HFF-Myc (cell line): Measurements from ENCODE around the gene HLA-B.
"Not testable (repeated sequence)": the region's sequence is repeated elsewhere in the genome, so short reads cannot be mapped to it uniquely, and the experiment has no call there.

Experiments
- DNase-seq: peaks from one replicate; pipeline ENCODE4 v3.0.0-alpha.2; 2011; ENCODE audit warnings: low read depth; ENCODE audit errors: extremely low read depth
- H3K4me3 ChIP-seq: replicated peaks from 2 replicates; pipeline ENCODE4 v1.5.1; 2011; ENCODE audit warnings: low read depth, mild to moderate bottlenecking, control low read depth, low read length
- TF ChIP-seq, protein P1 (sequence below): IDR thresholded peaks from 2 replicates; pipeline ENCODE4 v1.5.1; 2012; ENCODE audit warnings: mild to moderate bottlenecking, low read depth, low read length, control low read depth; ENCODE audit errors: missing control alignments

HLA-B gene

DNA sequence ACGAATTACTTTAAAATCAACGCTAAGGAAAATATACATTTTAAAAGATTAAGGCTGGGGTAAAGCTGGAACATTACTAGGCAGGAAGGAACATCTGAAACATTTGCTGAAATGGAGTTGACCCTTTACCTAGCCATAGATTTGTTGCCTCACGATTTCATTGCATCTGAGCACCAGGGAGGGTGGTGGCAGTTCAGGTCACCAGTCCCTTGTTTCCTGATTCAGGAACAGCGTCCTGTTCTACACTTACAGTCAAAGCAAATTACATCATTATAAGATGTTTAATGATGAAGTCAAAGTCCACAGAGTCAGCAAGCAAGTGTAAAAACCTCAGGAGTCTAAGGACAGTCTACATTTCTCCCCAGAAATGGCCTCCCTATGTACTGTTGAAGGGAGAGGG lies 37.4 kb upstream of the HLA-B start:
- no peak overlapping the region for H3K4me3 ChIP-seq
- TF ChIP-seq, protein P1, sequence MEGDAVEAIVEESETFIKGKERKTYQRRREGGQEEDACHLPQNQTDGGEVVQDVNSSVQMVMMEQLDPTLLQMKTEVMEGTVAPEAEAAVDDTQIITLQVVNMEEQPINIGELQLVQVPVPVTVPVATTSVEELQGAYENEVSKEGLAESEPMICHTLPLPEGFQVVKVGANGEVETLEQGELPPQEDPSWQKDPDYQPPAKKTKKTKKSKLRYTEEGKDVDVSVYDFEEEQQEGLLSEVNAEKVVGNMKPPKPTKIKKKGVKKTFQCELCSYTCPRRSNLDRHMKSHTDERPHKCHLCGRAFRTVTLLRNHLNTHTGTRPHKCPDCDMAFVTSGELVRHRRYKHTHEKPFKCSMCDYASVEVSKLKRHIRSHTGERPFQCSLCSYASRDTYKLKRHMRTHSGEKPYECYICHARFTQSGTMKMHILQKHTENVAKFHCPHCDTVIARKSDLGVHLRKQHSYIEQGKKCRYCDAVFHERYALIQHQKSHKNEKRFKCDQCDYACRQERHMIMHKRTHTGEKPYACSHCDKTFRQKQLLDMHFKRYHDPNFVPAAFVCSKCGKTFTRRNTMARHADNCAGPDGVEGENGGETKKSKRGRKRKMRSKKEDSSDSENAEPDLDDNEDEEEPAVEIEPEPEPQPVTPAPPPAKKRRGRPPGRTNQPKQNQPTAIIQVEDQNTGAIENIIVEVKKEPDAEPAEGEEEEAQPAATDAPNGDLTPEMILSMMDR: no peak
- no peak for DNase-seq

- no peak for DNase-seq
- TF ChIP-seq, protein P1: no peak
Measured at GRCh38 chr6:31393932-31394331, 37.0 kb upstream of the HLA-B start.

GRCh38 chr6:31389802-31390132 lies 32.8 kb upstream of the HLA-B start:
- not testable (repeated sequence) for DNase-seq, H3K4me3 ChIP-seq

More at GRCh38 chr6:31393932-31394331, 37.0 kb upstream of the HLA-B start:
- no peak overlapping the region for H3K4me3 ChIP-seq

GRCh38 chr6:31388916-31389801 lies 32.2 kb upstream of the HLA-B start:
- not testable (repeated sequence) for H3K4me3 ChIP-seq, DNase-seq

GRCh38 chr6:31386977-31387376 lies 30.0 kb upstream of the HLA-B start:
- DNase-seq: no peak
- TF ChIP-seq, protein P1: no peak
- no peak overlapping the region for H3K4me3 ChIP-seq

DNA sequence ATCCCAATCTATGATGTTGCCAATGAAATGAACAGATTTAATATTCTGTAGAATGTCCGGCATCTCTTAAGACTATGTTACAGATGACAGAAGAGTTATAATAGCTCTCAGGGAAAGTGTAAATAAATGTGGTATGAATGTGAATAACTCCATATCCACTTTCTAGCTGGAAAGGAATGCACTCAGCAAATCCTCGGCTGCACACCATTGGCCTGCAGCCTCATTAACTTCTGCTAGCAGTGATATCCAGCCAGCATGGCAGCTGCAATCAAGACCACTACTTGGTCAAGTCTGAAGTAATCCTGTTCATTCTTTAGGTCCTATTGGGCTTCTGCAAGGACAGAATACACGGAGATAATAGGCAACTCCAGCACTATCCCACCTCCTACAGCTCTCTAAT lies 29.1 kb upstream of the HLA-B start:
- TF ChIP-seq, protein P1: no peak
- DNase-seq: no peak
- no peak overlapping the region for H3K4me3 ChIP-seq

GRCh38 chr6:31385041-31385440 lies 28.1 kb upstream of the HLA-B start:
- H3K4me3 ChIP-seq: no peak overlapping the region
- TF ChIP-seq, protein P1: no peak
- DNase-seq: no peak

- TF ChIP-seq, protein P1: no peak
- no peak overlapping the region for H3K4me3 ChIP-seq
- no peak for DNase-seq
Measured at GRCh38 chr6:31383149-31383548, 26.2 kb upstream of the HLA-B start.
